PC-9 (cell line): ENCODE results near the gene SSR4. TPM values are rescaled to one million over a fixed set of nuclear protein-coding genes. Genes with fewer than 3 reads are reported as not detected.
"Not testable (repeated sequence)": the region's sequence is repeated elsewhere in the genome, so short reads cannot be mapped to it uniquely, and the experiment has no call there.

Source experiments
- Bru-seq: library from RNA; stranded (reverse); fragments of 400-500 nt; gene quantifications from one replicate; lab custom pipeline; 2021; lab: Mats Ljungman, UMichigan
- BruChase-seq, 2 experiments: library from RNA; stranded (reverse); fragments of 400-500 nt; gene quantifications; one replicate each; lab custom pipeline; 2021; lab: Mats Ljungman, UMichigan
- BruUV-seq: library from RNA; stranded (reverse); fragments of 400-500 nt; replicated peaks from 2 replicates; lab custom pipeline; 2021; lab: Mats Ljungman, UMichigan
- CTCF ChIA-PET: fragments of 300-600 bp; sonication (Branson Sonifier 250); formaldehyde crosslinking; loops from one replicate; lab custom pipeline; 2022; ENCODE audit warnings: antibody characterized with exemption; lab: Charles Lee
- POLR2A ChIA-PET: fragments of 300-600 bp; sonication (Branson Sonifier 250); formaldehyde crosslinking; loops from one replicate; lab custom pipeline; 2022; ENCODE audit warnings: antibody characterized with exemption; ENCODE audit not compliant: unreplicated experiment; lab: Charles Lee
- DNase-seq, 2 experiments: peaks; one replicate each; pipeline versions ENCODE4 v3.0.0 to v3.0.0-alpha.2; 2015 to 2022; ENCODE audit warnings: mixed read lengths in 1 of 2
- H2AFZ ChIP-seq: fragments of 200-600 bp; sonication (generic); 2 replicates; pipeline ENCODE4 v1.8.1; 2017; ENCODE audit warnings: antibody characterized with exemption
- H3F3A ChIP-seq: fragments of 200-600 bp; sonication (generic); 2 replicates; pipeline ENCODE4 v1.8.1; 2017; ENCODE audit warnings: antibody characterized with exemption, mild to moderate bottlenecking, low read depth; ENCODE audit not compliant: insufficient read depth
- H3K27ac ChIP-seq: fragments of 200-600 bp; sonication (generic); 2 replicates; pipeline ENCODE4 v1.6.1; 2016; ENCODE audit warnings: mixed run types
- H3K27me3 ChIP-seq: fragments of 200-600 bp; sonication (generic); 2 replicates; pipeline ENCODE4 v1.6.1; 2016; ENCODE audit warnings: low read depth, mixed run types; ENCODE audit not compliant: insufficient read depth
- H3K36me3 ChIP-seq: fragments of 200-600 bp; sonication (generic); 2 replicates; pipeline ENCODE4 v1.6.1; 2016; ENCODE audit warnings: low read depth, mixed run types
- H3K4me1 ChIP-seq: fragments of 200-600 bp; sonication (generic); replicated peaks from 2 replicates; pipeline ENCODE4 v1.6.1; 2016; ENCODE audit warnings: mixed run types; ENCODE audit not compliant: insufficient read depth
- H3K4me2 ChIP-seq: fragments of 200-600 bp; sonication (generic); 2 replicates; pipeline ENCODE4 v1.6.1; 2017; ENCODE audit warnings: mixed run types
- H3K4me3 ChIP-seq: fragments of 200-600 bp; sonication (generic); 2 replicates; pipeline ENCODE4 v1.6.1; 2016; ENCODE audit warnings: mixed run types
- H3K79me2 ChIP-seq: fragments of 200-600 bp; sonication (generic); 2 replicates; pipeline ENCODE4 v1.6.1; 2017; ENCODE audit warnings: low read depth, mixed run types
- H3K9me2 ChIP-seq: fragments of 200-600 bp; sonication (generic); 2 replicates; pipeline ENCODE4 v1.8.1; 2017; ENCODE audit warnings: mild to moderate bottlenecking; ENCODE audit not compliant: insufficient read depth
- H3K9me3 ChIP-seq: fragments of 200-600 bp; sonication (generic); 2 replicates; pipeline ENCODE4 v1.8.1; 2016; ENCODE audit warnings: low read depth; ENCODE audit not compliant: insufficient read depth
- H4K20me1 ChIP-seq: fragments of 200-600 bp; sonication (generic); 2 replicates; pipeline ENCODE4 v1.8.1; 2017; ENCODE audit not compliant: insufficient read depth
- EZH2 ChIP-seq: fragments of 200-600 bp; sonication (generic); IDR thresholded peaks from 2 replicates; pipeline ENCODE4 v1.8.0; 2017; ENCODE audit warnings: antibody characterized with exemption, low read depth
- intact Hi-C: fragments of 100-400 bp; cut with micrococcal nuclease; formaldehyde crosslinking; loops from one replicate; pipeline ENCODE4 v1.10.0; 2022; ENCODE audit not compliant: unreplicated experiment
- long read RNA-seq: library from polyadenylated mRNA; stranded (forward); transcript quantifications from one replicate; pipeline ENCODE4 v2.0.0, GENCODE V29; 2022
- total RNA-seq: library from RNA; stranded (reverse); gene quantifications from 2 replicates; pipeline ENCODE4 v1.2.3, GENCODE V29; 2021
- TF ChIP-seq, protein P1 (sequence below): fragments of 200-600 bp; sonication (generic); conservative IDR thresholded peaks from 2 replicates; pipeline ENCODE4 v1.6.1; 2017; ENCODE audit warnings: mixed run types, antibody characterized with exemption, mild to moderate bottlenecking, moderate library complexity

SSR4 gene
- 223 and 310 TPM in 2 replicates for total RNA-seq
- Bru-seq, nascent RNA: percentile 67 among the genes with signal in this experiment
- BruChase-seq, experiment 1, labeled RNA remaining after a 2-hour chase: percentile 70 among the genes with signal in this experiment
- BruChase-seq, experiment 2, labeled RNA remaining after a 6-hour chase: percentile 80 among the genes with signal in this experiment
- long read RNA-seq, transcript SSR4-203 (6 exons, 643 nt): major isoform, 256 of 282 reads
- long read RNA-seq, partial matches to known transcripts: 12 of 282 reads
- long read RNA-seq, other reads (novel, unspliced or antisense): 7 of 282 reads

GRCh38 chrX:153794018-153794896 lies at the start of gene SSR4, which contains the start of gene IDH3G:
Gene SSR4, plus strand, starts transcription at chrX:153794668. Its CDS starts 20 bp downstream, at chrX:153794688.
Gene IDH3G, minus strand, starts transcription at chrX:153794375. Its CDS starts 49 bp downstream, at chrX:153794326.
- Histone ChIP-seq H4K20me1 (no peaks in the 10 kb centered on the region), H3K4me3 (peak within 1 kb of the TSS; percentile 93), H3F3A (peaks cover 3% of the 10 kb centered on the region; the same call in 1 of the 2 replicates), H3K36me3 (no peaks in the 10 kb centered on the region), H3K79me2 (peaks cover 46% of the 10 kb centered on the region), H3K27ac (peak within 1 kb of the TSS; percentile 58), H3K9me3 (no peaks in the 10 kb centered on the region), H3K27me3 (no peaks in the 10 kb centered on the region), H3K4me2 (peak within 1 kb of the TSS; percentile 98), H3K4me1 (peaks cover 15% of the 10 kb centered on the region; the same call in 1 of the 2 replicates), H2AFZ (peak within 1 kb of the TSS; percentile 85), H3K9me2 (no peaks in the 10 kb centered on the region)
- DNase-seq: peak; percentile 86 to 97
- ChIA-PET POLR2A (interaction anchor here (0.5 to 0.7 kb wide), 4 partner anchors 117 to 918 kb away, joined by 3 to 4 read pairs (median 4); no protein-coding TSS in a partner anchor), CTCF (interaction anchor here (1.1 kb wide), 1 partner anchor 85 kb away, joined by 3 read pairs; no protein-coding TSS in a partner anchor)
- TF ChIP-seq EZH2: no peak
- TF ChIP-seq, protein P1, sequence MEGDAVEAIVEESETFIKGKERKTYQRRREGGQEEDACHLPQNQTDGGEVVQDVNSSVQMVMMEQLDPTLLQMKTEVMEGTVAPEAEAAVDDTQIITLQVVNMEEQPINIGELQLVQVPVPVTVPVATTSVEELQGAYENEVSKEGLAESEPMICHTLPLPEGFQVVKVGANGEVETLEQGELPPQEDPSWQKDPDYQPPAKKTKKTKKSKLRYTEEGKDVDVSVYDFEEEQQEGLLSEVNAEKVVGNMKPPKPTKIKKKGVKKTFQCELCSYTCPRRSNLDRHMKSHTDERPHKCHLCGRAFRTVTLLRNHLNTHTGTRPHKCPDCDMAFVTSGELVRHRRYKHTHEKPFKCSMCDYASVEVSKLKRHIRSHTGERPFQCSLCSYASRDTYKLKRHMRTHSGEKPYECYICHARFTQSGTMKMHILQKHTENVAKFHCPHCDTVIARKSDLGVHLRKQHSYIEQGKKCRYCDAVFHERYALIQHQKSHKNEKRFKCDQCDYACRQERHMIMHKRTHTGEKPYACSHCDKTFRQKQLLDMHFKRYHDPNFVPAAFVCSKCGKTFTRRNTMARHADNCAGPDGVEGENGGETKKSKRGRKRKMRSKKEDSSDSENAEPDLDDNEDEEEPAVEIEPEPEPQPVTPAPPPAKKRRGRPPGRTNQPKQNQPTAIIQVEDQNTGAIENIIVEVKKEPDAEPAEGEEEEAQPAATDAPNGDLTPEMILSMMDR: no peak; the same call in 1 of the 2 replicates
- intact Hi-C loops: loop anchor here (1.0 to 10.0 kb wide), 5 partner anchors 28 to 134 kb away; partner anchors contain the start of gene L1CAM
- no TSS peak for BruUV-seq

DNA sequence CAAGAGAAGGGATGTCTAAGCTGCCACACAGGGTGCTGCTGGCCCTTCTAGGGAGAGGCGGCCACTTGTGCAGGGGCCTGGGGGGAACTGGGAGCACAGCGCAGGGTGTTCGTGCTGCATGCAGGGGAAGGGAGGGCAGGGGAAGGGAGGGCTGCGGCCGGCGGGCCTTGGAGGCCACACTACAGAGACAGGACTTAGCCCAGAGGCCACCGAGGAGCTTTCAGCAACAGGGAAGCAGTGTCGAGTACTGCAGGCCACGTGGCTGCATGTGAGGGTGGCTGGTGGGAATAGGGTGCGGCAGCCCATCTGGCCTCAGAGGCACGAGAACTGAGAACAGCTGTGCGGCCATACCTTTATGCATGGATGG lies 49.4 kb upstream of the SSR4 start:
- H3K4me2 ChIP-seq, intact Hi-C loops, H3K9me3 ChIP-seq, H3K4me1 ChIP-seq, H3K79me2 ChIP-seq, H3F3A ChIP-seq, H3K4me3 ChIP-seq, H3K27ac ChIP-seq, DNase-seq, CTCF ChIA-PET, H3K27me3 ChIP-seq, H3K9me2 ChIP-seq, H4K20me1 ChIP-seq, H3K36me3 ChIP-seq, BruUV-seq, H2AFZ ChIP-seq: not testable (repeated sequence)
- POLR2A ChIA-PET: interaction anchor here (0.7 kb wide), 1 partner anchor 264 kb away, joined by 3 read pairs; no protein-coding TSS in a partner anchor

- H3F3A ChIP-seq: no peaks in the 10 kb centered on the region
- H3K4me1 ChIP-seq: no peaks in the 10 kb centered on the region
- no peaks in the 10 kb centered on the region for H3K9me2 ChIP-seq
- no peaks in the 10 kb centered on the region for H4K20me1 ChIP-seq
- intact Hi-C loops: no loop called here
- no peak overlapping the region for H3K27ac ChIP-seq
- ChIA-PET POLR2A (no interaction called here), CTCF (no interaction called here)
- no peak for DNase-seq
- no peak overlapping the region for H3K4me2 ChIP-seq
- TF ChIP-seq, protein P1: no peak
- TF ChIP-seq EZH2: no peak
- H3K9me3 ChIP-seq: no peaks in the 10 kb centered on the region
- no peaks in the 10 kb centered on the region for H3K36me3 ChIP-seq
- no peaks in the 10 kb centered on the region for H3K79me2 ChIP-seq
- BruUV-seq: no TSS peak
- no peaks in the 10 kb centered on the region for H3K27me3 ChIP-seq
- no peak overlapping the region for H3K4me3 ChIP-seq
- no peak overlapping the region for H2AFZ ChIP-seq
These were observed 48.1 kb upstream of the SSR4 start for GRCh38 chrX:153746359-153746758.

DNA sequence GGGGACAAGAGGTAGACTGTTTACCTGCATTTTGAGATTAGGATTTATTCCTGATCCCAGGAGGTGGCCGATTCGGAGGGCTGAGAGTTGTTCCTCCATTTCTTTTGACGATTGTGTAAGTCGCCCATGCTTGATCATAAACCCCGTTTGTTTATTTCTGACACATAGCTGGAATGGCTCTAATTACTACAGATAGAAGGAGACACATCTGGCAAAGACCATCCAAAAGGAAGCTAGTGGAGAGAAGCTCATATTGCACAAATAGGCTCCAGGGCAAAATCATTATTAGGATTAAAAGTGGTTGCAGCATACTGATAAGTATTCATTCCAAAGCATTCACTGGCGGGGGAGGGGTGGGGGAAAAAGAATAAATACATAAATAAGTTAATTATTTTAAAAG lies 47.5 kb upstream of the SSR4 start:
- DNase-seq, H3K9me3 ChIP-seq, POLR2A ChIA-PET: not testable (repeated sequence)

DNA sequence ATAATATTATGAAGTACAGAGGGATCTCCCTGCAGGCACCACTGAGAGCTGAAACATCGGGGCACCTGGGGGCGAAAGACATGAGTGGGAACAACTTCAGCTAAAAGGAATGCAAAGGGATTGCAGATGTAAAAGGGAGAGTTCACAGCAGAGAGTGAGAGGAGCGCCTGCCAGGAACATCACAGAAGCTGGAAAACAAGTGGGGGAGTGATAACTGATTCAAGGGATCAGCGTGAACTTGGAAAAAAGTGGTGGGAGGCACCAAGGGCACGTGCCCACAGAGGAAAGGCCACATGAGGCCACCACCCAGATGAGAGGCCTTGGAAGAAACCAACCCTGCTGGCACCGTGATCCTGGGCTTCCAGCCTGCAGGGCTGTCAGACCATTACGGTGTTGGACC lies 45.5 kb upstream of the SSR4 start:
- intact Hi-C loops, H3K9me3 ChIP-seq, H3F3A ChIP-seq, H3K27me3 ChIP-seq, H3K4me1 ChIP-seq, H3K9me2 ChIP-seq, H3K79me2 ChIP-seq, CTCF ChIA-PET, DNase-seq, BruUV-seq, H4K20me1 ChIP-seq, H2AFZ ChIP-seq, H3K4me2 ChIP-seq, H3K4me3 ChIP-seq, H3K36me3 ChIP-seq, POLR2A ChIA-PET, H3K27ac ChIP-seq: not testable (repeated sequence)

More for the DNA sequence above, 47.5 kb upstream of the SSR4 start:
- H3K9me2 ChIP-seq, H3K27me3 ChIP-seq, H3K4me2 ChIP-seq, H3K79me2 ChIP-seq, H3K27ac ChIP-seq, H3K36me3 ChIP-seq, H3K4me3 ChIP-seq, H3F3A ChIP-seq, H3K4me1 ChIP-seq, H2AFZ ChIP-seq, intact Hi-C loops, CTCF ChIA-PET, H4K20me1 ChIP-seq, BruUV-seq: not testable (repeated sequence)
